Measurements from ENCODE around the gene FOXJ3.

FOXJ3 gene

DNA sequence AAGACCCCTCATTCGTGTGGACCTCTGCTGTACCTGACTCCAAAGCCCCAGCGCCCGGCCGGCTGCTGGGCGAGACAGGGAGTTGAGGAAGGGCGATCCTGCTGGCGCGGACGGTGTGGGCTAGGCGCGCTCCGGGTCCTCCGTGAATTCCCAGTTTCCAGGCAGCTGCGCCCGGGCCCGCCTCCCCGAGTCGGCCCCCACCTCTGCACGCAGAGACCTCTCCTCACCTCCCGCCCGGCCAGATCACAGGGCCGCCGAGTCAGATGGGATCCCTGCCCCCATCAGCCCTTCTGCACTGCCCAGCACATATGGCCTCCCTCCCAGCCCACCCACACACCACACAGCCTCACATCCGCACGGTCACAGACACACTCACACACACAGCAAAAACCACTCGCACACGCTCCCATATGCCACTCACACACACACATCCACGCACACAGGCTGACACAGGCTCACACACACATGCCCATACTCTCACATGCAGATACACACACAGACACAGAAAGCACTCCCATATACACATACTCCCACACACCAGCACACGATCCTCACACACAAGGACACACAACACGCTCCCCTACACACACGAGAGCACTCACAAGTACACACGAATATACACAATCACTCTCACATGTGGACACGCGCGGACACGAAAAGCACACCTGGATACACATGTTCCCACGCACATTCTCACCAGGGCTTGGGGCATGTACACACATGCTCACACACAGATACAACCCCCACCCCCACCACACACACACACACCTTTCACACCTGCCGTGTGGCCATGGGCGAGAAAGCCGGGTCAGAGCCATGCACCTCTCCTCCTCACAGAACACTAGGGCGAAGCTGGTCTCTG lies 189.0 kb downstream of the FOXJ3 start:
- CTCF ChIA-PET, result interaction anchor here (2.0 kb wide), 1 partner anchor 27 kb away, joined by 10 read pairs; no protein-coding TSS in a partner anchor
- no peak for DNase-seq (ENCODE audit: extremely low spot score)
- POLR2A ChIA-PET, result no interaction called here
- TF ChIP-seq BHLHE40 (IDR thresholded peaks at IDR 0.05; ENCODE audit: borderline replicate concordance) (no peak), FOXM1 (IDR thresholded peaks at IDR 0.05; ENCODE audit: borderline replicate concordance) (no peak), ARNT (IDR thresholded peaks at IDR 0.05) (no peak), ELF4 (IDR thresholded peaks at IDR 0.05) (no peak), NFRKB (IDR thresholded peaks at IDR 0.05) (no peak), FOXK2 (IDR thresholded peaks at IDR 0.05) (no peak), SP1 (IDR thresholded peaks at IDR 0.05) (no peak), TARDBP (IDR thresholded peaks at IDR 0.05) (no peak), CTBP1 (IDR thresholded peaks at IDR 0.05; ENCODE audit: borderline replicate concordance) (no peak), L3MBTL2 (conservative IDR thresholded peaks at IDR 0.05) (no peak), ZNF384 (IDR thresholded peaks at IDR 0.05) (no peak), SUZ12 (IDR thresholded peaks at IDR 0.05) (no peak)

GRCh38 chr1:42145389-42145716 lies 189.7 kb downstream of the FOXJ3 start:
- ChIA-PET POLR2A (no interaction called here), CTCF (no interaction called here)
- TF ChIP-seq PKNOX1 (IDR thresholded peaks at IDR 0.05) (no peak), TARDBP (IDR thresholded peaks at IDR 0.05) (no peak), L3MBTL2 (conservative IDR thresholded peaks at IDR 0.05) (no peak), HDGF (IDR thresholded peaks at IDR 0.05; ENCODE audit: borderline replicate concordance) (no peak), LEF1 (IDR thresholded peaks at IDR 0.05; ENCODE audit: borderline replicate concordance) (no peak), ARNT (IDR thresholded peaks at IDR 0.05) (no peak), ZNF384 (IDR thresholded peaks at IDR 0.05) (no peak), SUZ12 (IDR thresholded peaks at IDR 0.05) (no peak), BHLHE40 (IDR thresholded peaks at IDR 0.05; ENCODE audit: borderline replicate concordance) (no peak), FOXA1 (IDR thresholded peaks at IDR 0.05) (no peak), FOXM1 (IDR thresholded peaks at IDR 0.05; ENCODE audit: borderline replicate concordance) (no peak), FOXK2 (IDR thresholded peaks at IDR 0.05) (no peak), CTBP1 (IDR thresholded peaks at IDR 0.05; ENCODE audit: borderline replicate concordance) (no peak), ELF4 (IDR thresholded peaks at IDR 0.05) (no peak), NFRKB (IDR thresholded peaks at IDR 0.05) (no peak), SP1 (IDR thresholded peaks at IDR 0.05) (no peak)
- DNase-seq (ENCODE audit: extremely low spot score), result no peak

DNA sequence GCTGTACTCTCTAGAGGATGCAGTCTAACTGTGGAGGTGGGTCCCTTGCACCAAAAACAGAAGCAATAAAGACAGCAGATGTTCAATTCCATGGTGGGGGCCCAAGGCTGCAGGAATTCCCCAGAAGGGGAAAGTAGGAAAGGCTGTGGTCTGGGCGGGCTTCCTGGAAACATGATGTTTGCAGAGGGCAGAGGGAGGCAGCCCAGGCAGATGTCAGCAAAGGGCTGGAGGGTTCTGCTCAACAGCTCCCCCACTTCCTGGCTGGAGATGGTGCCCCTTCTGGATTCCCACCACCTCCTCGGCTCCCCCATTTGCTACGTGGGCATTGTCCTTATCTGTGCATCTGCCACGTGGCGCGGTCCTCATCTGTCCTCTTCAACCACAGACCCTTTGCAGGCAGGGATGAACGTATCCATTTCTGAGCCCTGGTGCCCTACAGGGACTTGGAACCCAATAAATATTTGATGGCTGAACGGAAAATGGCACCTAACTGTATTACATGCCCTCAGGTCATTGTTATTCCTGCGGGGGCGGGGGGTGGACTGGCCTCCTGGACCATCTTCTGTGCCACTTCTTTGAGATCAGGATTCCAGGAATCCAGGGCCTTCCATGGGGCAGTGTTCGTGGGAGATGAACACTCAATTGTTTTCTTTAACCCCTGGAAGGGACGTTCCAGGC lies 190.2 kb downstream of the FOXJ3 start:
- CTCF ChIA-PET, result no interaction called here
- TF ChIP-seq FOXM1 (IDR thresholded peaks at IDR 0.05; ENCODE audit: borderline replicate concordance) (no peak), ELF4 (IDR thresholded peaks at IDR 0.05) (no peak), PKNOX1 (IDR thresholded peaks at IDR 0.05) (no peak), FOXK2 (IDR thresholded peaks at IDR 0.05) (no peak), LEF1 (IDR thresholded peaks at IDR 0.05; ENCODE audit: borderline replicate concordance) (no peak)
- POLR2A ChIA-PET, result no interaction called here
- DNase-seq (ENCODE audit: extremely low spot score), result no peak

- TF ChIP-seq BHLHE40 (IDR thresholded peaks at IDR 0.05; ENCODE audit: borderline replicate concordance) (no peak), NFRKB (IDR thresholded peaks at IDR 0.05) (no peak), HDGF (IDR thresholded peaks at IDR 0.05; ENCODE audit: borderline replicate concordance) (no peak), PKNOX1 (IDR thresholded peaks at IDR 0.05) (no peak), FOXA1 (IDR thresholded peaks at IDR 0.05) (no peak), CTBP1 (IDR thresholded peaks at IDR 0.05; ENCODE audit: borderline replicate concordance) (no peak), ZNF384 (IDR thresholded peaks at IDR 0.05) (no peak), ARNT (IDR thresholded peaks at IDR 0.05) (no peak), L3MBTL2 (conservative IDR thresholded peaks at IDR 0.05) (no peak), TARDBP (IDR thresholded peaks at IDR 0.05) (no peak), FOXM1 (IDR thresholded peaks at IDR 0.05; ENCODE audit: borderline replicate concordance) (no peak), LEF1 (IDR thresholded peaks at IDR 0.05; ENCODE audit: borderline replicate concordance) (no peak)
- ChIA-PET POLR2A (no interaction called here), CTCF (no interaction called here)
- no peak for DNase-seq (ENCODE audit: extremely low spot score)
Measured at GRCh38 chr1:42143896-42144710, 190.9 kb downstream of the FOXJ3 start.

DNA sequence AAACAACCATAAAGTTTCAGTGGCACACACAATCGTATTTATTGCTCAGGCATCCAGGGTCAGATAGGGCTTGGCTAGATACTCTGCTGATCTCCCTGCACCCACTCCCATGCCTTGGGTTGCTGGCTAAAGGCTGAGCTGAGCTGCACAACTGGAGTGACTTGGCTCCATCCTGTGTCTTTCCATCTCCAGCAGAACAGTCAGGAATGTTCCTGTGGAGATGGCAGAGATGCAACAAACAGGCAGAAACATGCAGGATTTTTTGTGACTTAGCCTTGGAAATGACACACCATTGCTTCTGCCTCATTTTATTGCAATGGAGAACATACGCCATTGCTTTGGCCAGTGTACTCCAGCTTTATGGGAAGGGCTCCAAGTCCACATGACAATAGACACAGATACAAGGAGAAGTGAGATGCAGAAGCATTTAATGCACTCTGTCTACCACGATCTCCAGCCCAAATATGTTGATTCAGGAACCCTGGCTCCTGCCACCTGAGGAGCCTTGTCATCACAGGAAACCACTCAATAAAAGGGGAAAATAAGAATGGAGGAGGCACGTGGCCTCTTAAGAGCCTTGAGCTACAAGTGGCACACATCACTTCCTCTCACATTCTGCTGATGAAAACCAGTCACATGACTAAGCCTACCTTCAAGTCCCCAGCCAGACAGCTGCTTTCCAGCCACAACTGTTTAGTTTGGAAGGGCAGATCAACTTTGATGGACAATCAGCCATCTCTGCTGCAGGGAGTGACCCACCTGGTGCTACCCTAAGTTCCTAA lies 191.9 kb downstream of the FOXJ3 start:
- POLR2A ChIA-PET, result interaction anchor here (1.5 kb wide), 1 partner anchor 624 kb away, joined by 4 read pairs; the partner anchor contains the start of genes C1orf50 and P3H1
- CTCF ChIA-PET, result interaction anchor here (0.8 kb wide), 1 partner anchor 30 kb away, joined by 3 read pairs; no protein-coding TSS in a partner anchor
- DNase-seq (ENCODE audit: extremely low spot score), result no peak
- no peak for TF ChIP-seq HDGF (IDR thresholded peaks at IDR 0.05; ENCODE audit: borderline replicate concordance)
